ENCODE results near the gene KCNQ5. TPM values are rescaled to one million over a fixed set of nuclear protein-coding genes. Genes with fewer than 3 reads are reported as not detected.

Gene KCNQ5
- total and polyA plus RNA-seq, 2 donors, result 1.8 to 3.0 TPM

DNA sequence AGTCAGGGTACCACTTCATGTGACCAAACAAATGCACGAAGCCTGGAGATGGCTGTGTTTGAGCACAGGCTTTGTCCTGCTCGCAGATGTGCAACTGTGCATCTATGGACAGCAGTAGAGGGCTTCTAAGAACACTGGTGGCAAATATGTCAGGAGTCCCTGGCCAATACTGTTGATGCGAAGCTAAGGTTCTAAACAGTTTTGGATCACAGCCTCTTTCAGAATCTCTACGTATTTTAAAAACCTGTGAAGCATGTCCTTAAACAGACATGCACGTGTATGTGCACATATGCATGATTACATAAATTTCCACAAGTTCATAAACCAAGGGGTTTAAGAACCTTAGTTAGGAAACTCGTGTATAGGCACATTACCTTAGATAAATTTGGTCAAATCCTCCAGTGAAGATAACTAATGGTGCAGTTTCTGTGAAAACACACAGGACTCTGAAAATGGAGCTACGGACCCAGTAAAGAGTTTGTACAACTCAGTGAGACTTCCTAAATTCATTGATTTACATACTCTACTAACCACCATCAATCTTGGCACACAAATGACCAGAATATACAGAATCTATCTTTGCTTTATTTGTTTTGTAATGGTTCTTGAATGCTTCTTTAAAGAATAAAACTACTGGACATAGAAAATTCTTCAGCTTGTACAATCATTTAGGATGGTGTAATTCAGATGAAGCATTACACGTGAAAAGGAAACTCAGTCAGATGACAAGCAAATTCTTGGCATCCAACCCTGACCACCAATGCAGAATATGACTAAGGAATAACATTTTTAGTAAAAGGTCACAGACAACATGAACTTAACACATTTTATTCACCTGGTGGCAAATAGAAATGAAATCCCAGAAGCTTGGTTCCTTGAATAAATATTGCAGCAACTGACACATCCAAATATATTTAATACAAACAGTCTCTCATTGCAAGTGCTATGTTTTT lies 27.4 kb downstream of the KCNQ5 start:
- 80% methylated on average over 8 of the region's 8 CpGs for WGBS
- no peak for DNase-seq (ENCODE audit: extremely low spot score)
- H3K36me3 ChIP-seq (ENCODE audit: insufficient read depth), result no peaks in the 10 kb centered on the region
- no peak overlapping the region for H3K4me3 ChIP-seq (ENCODE audit: low read depth, low read length)
- no peaks in the 10 kb centered on the region for H3K4me1 ChIP-seq (ENCODE audit: insufficient read depth)
- no peak overlapping the region for H3K27ac ChIP-seq (ENCODE audit: low read depth)

DNA sequence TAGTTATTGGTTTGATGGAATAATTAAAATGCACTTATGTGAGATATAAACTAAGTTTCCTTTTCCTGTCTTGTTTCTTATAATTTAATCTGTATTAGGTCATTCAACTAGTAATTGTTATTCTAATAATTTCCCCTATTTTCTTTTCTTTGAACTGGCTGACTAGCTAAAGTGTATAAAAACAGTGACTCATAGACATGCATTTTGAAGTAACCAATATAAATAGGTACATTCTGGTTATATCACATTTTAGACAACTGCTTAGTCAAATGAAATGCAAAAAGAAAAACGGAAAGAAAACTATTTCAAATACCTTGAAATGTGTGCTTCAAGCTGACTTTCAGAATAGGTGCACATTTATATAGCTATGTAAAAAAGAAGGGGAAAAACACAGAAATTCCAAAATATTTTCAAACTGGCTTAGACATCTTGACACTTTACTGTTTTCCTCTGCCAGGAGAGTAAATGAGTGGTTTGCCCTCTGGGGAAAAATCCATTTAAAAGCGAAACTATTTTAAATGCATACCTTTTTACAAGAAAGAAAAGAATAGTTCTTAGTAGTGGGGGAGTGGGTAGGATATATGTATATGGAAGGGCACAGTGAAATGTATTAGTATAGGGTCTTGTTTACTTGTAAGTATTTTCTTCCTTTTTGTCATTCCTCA lies 28.3 kb downstream of the KCNQ5 start:
- 62% methylated on average over 2 of the region's 2 CpGs for WGBS

DNA sequence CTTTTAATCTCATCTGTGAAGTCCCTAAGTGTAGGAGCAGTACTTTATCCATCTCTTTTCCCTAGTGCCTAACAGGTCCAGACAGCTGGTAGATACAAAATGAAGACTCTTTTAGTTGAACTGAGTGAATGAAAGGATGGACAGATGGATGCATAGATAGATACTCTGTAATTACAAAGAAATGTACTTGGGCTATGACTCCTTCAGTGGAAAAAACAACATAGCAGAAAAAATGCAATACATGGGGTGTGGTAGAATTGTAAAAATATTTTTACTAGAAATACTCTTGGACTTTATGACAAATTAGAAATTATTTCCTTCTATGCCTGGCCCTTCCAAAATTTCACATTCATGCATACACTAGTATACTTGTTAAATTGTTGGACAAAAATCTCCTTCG lies 29.3 kb downstream of the KCNQ5 start:
- H3K36me3 ChIP-seq (ENCODE audit: insufficient read depth), result no peaks in the 10 kb centered on the region
- no peak overlapping the region for H3K4me3 ChIP-seq (ENCODE audit: low read depth, low read length)
- DNase-seq (ENCODE audit: extremely low spot score), result no peak
- 94% methylated on average over 1 of the region's 1 CpG for WGBS
- H3K27ac ChIP-seq (ENCODE audit: low read depth), result no peak overlapping the region
- no peaks in the 10 kb centered on the region for H3K4me1 ChIP-seq (ENCODE audit: insufficient read depth)

More for the DNA sequence above, 28.3 kb downstream of the KCNQ5 start:
- Histone ChIP-seq H3K4me3 (ENCODE audit: low read depth, low read length) (no peak overlapping the region), H3K4me1 (ENCODE audit: insufficient read depth) (no peaks in the 10 kb centered on the region), H3K36me3 (ENCODE audit: insufficient read depth) (no peaks in the 10 kb centered on the region), H3K27ac (ENCODE audit: low read depth) (no peak overlapping the region)
- DNase-seq (ENCODE audit: extremely low spot score), result no peak

DNA sequence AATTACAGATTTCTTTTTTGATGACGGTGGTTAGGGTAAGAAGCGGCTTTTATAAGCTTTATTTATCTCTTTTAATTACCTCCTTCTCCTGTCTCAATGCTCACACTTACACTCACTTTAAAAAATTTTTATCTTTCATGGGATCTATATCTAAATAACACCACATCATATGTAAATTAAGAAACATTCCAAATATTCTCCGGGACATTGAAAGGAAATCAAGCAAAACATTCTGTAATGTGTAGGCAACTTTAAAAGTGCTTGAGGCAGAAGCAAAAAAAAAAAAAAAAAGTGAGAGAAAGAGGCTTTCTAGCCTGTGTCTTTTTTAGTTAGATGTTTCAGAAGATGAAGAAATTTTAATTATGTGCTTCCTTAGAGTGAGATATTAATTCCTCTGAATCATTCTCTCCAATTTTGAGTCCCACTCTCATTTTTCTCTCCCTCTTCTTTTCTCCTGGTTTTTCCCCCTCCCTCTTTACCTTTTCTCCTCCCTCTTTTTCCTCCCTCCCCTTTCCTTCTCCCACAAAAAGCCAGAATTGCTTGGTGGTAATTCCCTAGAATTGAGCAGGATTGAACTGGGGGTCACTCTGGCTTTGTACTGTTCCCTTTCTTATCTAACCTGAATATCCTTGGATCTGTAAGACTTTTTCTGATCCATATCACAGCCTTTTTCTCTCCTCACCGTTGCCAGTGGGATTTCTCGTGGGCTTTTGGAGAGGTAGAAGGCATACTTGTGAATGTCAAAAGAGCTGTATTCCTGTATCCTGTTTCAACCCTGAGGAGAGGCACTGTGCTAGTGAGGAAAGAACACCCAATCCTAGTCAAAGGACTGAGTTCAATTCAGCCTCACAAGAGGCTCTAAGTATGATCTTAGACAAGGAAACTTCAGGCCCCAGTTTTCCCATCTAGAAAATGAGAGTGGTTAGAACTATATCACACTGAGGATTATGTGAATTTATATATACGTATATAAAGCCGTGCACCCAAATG lies 30.4 kb downstream of the KCNQ5 start:
- DNase-seq (ENCODE audit: extremely low spot score), result no peak
- H3K27ac ChIP-seq (ENCODE audit: low read depth), result no peak overlapping the region
- WGBS, result 69% methylated on average over 7 of the region's 7 CpGs
- H3K4me3 ChIP-seq (ENCODE audit: low read depth, low read length), result no peak overlapping the region
- no peaks in the 10 kb centered on the region for H3K4me1 ChIP-seq (ENCODE audit: insufficient read depth)
- no peaks in the 10 kb centered on the region for H3K36me3 ChIP-seq (ENCODE audit: insufficient read depth)

DNA sequence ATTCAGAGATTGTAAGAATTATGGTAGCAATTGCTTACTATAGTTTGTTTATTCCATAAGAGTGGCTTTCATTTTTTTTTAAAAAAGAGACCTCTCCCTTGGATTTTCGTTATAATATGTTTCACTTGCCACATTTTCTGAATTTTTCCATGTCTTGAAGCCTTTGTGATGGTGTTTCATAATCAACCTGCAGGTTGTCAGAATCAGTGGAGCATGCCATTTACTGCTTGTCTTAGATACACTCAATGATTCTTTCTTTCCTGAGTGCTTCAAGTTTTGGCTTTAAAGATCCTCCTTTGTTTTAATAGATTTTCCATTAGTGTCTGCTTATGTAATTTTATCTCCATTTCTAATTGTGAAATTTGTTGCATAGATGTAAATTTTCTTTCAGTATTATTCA lies 31.2 kb downstream of the KCNQ5 start:
- DNase-seq (ENCODE audit: extremely low spot score), result no peak
- no peaks in the 10 kb centered on the region for H3K4me1 ChIP-seq (ENCODE audit: insufficient read depth)
- H3K27ac ChIP-seq (ENCODE audit: low read depth), result no peak overlapping the region
- no peaks in the 10 kb centered on the region for H3K36me3 ChIP-seq (ENCODE audit: insufficient read depth)
- no peak overlapping the region for H3K4me3 ChIP-seq (ENCODE audit: low read depth, low read length)
- WGBS, result 75% methylated on average over 1 of the region's 1 CpG

DNA sequence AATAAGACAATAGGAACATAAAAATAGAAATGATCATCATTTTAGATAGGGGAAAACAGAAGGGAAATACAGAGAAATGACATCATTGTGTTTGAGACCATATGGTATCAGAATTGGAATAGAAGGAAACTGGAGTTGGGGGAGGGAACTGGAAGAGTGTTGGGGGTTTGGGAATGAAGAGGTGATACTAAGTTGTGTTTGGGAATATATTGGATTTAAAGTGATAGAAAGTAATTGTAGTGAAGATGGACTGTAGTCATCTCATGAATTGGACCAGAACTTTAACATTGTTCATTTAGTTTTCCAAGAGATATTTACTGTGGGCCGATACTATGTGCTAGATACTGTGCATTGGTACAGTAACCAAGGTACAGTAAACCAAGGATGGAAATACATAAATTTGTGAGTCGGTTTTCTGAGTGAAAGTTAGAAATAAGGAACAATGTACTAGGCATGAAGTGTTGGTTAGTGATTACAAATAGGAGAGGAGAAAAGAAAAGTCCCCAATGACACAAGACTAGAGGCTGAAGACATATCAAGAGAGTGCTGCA lies 32.3 kb downstream of the KCNQ5 start:
- Histone ChIP-seq H3K4me1 (ENCODE audit: insufficient read depth) (no peaks in the 10 kb centered on the region), H3K4me3 (ENCODE audit: low read depth, low read length) (no peak overlapping the region), H3K36me3 (ENCODE audit: insufficient read depth) (no peaks in the 10 kb centered on the region), H3K27ac (ENCODE audit: low read depth) (no peak overlapping the region)
- no peak for DNase-seq (ENCODE audit: extremely low spot score)
- 87% methylated on average over 2 of the region's 2 CpGs for WGBS

DNA sequence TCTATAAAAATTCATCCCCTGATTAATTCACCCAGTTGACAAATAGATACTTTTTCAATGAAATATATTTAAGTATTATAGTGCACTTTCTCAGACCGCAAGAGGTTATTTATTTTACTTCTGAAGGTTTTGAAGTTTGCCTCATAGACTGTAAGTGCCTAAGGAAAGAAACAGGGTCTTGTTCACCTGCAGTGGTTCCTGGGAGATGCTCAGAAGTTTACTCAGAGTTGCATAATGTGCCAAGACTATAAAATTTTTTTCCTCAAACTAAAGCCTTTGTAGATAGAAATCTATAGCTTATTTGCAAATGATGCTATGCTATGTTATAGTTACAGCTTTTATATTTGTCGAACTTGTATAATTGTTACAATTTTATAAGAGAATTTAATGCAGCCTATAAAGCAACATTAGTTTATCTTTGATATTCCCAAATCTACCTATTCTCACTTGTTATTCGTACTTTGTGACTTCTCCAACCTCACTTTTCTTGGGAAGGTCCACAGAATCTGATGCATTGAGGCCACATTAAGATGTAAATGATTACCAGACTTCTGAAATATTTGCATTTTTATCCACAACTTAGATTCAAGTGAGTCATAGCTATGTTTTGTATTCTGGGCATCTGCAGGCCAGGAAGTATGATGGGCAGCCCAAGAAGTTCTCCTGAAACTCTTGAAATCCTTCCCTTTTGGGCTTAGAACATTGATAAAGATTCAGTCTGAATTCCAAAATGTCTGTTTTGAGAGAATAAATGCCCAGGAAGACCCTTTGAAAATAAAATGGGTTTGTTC lies 35.7 kb downstream of the KCNQ5 start:
- Histone ChIP-seq H3K27ac (ENCODE audit: low read depth) (no peak overlapping the region), H3K4me3 (ENCODE audit: low read depth, low read length) (no peak overlapping the region), H3K36me3 (ENCODE audit: insufficient read depth) (no peaks in the 10 kb centered on the region), H3K4me1 (ENCODE audit: insufficient read depth) (no peaks in the 10 kb centered on the region)
- WGBS, result 88% methylated on average over 3 of the region's 3 CpGs
- DNase-seq (ENCODE audit: extremely low spot score), result no peak

DNA sequence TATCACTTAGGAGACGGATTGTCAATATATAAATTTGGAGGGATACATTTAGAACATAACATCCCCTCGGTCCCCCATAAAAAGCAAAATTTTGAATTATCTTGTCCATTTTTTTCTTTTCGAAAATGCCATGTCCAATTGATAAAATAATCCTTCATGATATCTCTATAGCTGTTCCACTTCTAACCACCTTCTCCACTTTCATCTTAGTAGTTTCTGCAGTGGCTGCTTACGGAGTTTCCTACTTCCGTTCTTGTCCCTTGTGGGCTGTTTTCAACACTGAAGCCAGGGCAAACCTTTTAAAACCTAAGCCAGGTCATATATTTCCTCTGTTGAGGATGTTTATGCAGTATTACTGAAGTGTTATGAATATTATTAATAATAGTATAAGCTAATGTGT lies 37.9 kb downstream of the KCNQ5 start:
- Histone ChIP-seq H3K4me3 (ENCODE audit: low read depth, low read length) (no peak overlapping the region), H3K4me1 (ENCODE audit: insufficient read depth) (no peaks in the 10 kb centered on the region), H3K27ac (ENCODE audit: low read depth) (no peak overlapping the region), H3K36me3 (ENCODE audit: insufficient read depth) (no peaks in the 10 kb centered on the region)
- no peak for DNase-seq (ENCODE audit: extremely low spot score)
- WGBS, result 88% methylated on average over 5 of the region's 5 CpGs

DNA sequence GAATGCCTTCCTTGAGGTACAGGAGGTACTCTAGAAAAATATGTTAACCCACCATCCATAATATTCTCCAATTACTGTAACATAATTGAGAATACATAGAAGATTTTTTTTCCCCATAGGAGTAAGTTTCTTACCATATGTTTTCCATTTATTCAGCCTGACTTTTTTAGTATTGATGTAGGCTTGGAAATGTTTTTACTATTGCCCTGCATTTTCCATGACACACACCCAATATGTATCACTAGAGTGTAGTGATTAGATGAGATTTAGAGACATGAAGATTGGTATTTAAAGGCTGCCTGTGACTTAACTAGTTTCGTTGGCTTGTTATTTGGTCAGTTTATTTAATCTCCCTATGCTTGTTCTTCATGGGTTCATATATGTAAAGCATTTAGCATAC lies 39.5 kb downstream of the KCNQ5 start:
- no peak overlapping the region for H3K27ac ChIP-seq (ENCODE audit: low read depth)
- H3K4me3 ChIP-seq (ENCODE audit: low read depth, low read length), result no peak overlapping the region
- no peaks in the 10 kb centered on the region for H3K4me1 ChIP-seq (ENCODE audit: insufficient read depth)
- H3K36me3 ChIP-seq (ENCODE audit: insufficient read depth), result no peaks in the 10 kb centered on the region
- WGBS, result 72% methylated on average over 1 of the region's 1 CpG
- no peak for DNase-seq (ENCODE audit: extremely low spot score)

DNA sequence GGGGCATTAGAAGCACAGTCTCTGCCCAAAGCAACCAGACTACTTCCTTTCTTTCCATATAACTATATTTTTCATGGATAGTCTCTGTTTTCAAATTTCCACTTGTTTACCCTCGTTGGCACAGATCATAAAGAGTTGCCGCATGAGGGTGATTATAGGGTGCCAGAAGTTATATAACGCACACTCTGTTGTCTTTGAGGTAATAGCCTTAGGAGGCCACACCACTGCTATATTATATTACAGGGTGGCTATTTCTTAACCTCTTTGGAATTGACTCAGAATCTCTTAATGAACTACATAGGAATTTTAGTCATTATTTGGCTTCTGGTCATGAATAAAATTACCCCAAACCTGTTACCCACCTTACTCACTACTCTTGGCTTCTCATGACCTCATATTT lies 43.7 kb downstream of the KCNQ5 start:
- H3K36me3 ChIP-seq (ENCODE audit: insufficient read depth), result no peaks in the 10 kb centered on the region
- no peak overlapping the region for H3K4me3 ChIP-seq (ENCODE audit: low read depth, low read length)
- no peak overlapping the region for H3K27ac ChIP-seq (ENCODE audit: low read depth)
- no peaks in the 10 kb centered on the region for H3K4me1 ChIP-seq (ENCODE audit: insufficient read depth)
- no peak for DNase-seq (ENCODE audit: extremely low spot score)
- 90% methylated on average over 3 of the region's 3 CpGs for WGBS

DNA sequence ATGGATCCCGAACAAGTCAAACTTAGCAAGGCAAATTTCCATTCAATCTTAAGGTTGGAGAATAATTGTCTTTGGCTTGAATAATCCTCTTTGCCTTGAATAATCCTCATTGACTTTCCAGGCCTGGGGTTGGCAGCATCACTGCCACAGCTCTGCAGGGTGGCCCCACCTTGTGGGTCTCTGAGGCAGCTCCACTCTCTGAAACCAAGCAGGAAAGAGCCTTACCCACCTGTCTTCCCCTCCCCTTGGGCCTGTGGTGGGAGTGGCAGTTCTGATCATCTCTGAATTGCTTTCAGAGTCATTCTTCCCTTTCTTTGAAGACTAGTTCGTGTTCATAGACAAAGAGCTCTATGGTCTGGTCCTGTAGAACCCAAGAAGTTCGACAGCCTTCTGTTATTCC lies 47.5 kb downstream of the KCNQ5 start:
- 89% methylated on average over 3 of the region's 3 CpGs for WGBS
- no peaks in the 10 kb centered on the region for H3K36me3 ChIP-seq (ENCODE audit: insufficient read depth)

DNA sequence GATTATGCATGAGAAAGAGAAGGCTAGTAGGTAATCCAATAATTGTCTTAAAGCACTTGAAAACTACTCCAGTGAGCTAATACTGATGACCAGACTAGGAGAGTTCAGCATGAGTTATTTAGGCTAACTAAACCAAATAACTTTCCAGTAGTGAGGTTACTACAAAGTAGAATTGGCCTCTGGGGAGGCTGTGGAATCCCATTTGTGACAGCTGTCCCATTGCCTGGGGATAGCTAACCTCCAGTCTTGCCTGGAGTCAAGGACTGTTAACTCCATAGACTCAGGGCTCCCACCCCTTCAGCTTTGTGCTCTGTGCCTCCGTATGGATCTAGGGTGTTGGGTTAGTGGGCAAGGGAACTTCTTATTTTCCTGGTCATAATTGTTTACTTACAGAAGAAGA lies 51.0 kb downstream of the KCNQ5 start:
- Histone ChIP-seq H3K4me3 (ENCODE audit: low read depth, low read length) (no peak overlapping the region), H3K27ac (ENCODE audit: low read depth) (no peak overlapping the region), H3K36me3 (ENCODE audit: insufficient read depth) (no peaks in the 10 kb centered on the region), H3K4me1 (ENCODE audit: insufficient read depth) (no peaks in the 10 kb centered on the region)
- 69% methylated on average over 1 of the region's 1 CpG for WGBS
- DNase-seq (ENCODE audit: extremely low spot score), result no peak

More for the DNA sequence above, 47.5 kb downstream of the KCNQ5 start:
- Histone ChIP-seq H3K4me1 (ENCODE audit: insufficient read depth) (no peaks in the 10 kb centered on the region), H3K4me3 (ENCODE audit: low read depth, low read length) (no peak overlapping the region), H3K27ac (ENCODE audit: low read depth) (no peak overlapping the region)
- no peak for DNase-seq (ENCODE audit: extremely low spot score)

Data from urinary bladder (tissue), 4 donors.